ENCODE results near the gene TRPM4. TPM values are rescaled to one million over a fixed set of nuclear protein-coding genes. Genes with fewer than 3 reads are reported as not detected.

TRPM4 gene
- total and polyA plus RNA-seq, 2 of the 13 experiments (the other 11 are each of a cell fraction or from before 2014, with no cell fraction given): 1.9 to 4.3 TPM

GRCh38 chr19:49243726-49244125 is 86.1 kb downstream of the TRPM4 start:
- ATAC-seq: no peak
- H3K36me3 ChIP-seq (replicated peaks in 1 of 2; ENCODE audit: control insufficient read depth in 1 of 2, insufficient read depth in 2 of 2, low read length in 2 of 2): no peaks in the 10 kb centered on the region
- DNase-seq (ENCODE audit: low spot score): no peak
- no peak for TF ChIP-seq TEF (CRISPR knock-in tag; IDR thresholded peaks at IDR 0.05)
- TF ChIP-seq STAG1 (CRISPR knock-in tag; IDR thresholded peaks at IDR 0.05): no peak
- no peak for TF ChIP-seq SNAPC5 (CRISPR knock-in tag; IDR thresholded peaks at IDR 0.05; ENCODE audit: borderline replicate concordance)
- no peak for TF ChIP-seq ZNF569 (CRISPR knock-in tag; IDR thresholded peaks at IDR 0.05; ENCODE audit: borderline replicate concordance)
- no peak for TF ChIP-seq ZNF770 (CRISPR knock-in tag; IDR thresholded peaks at IDR 0.05)
- no peak for TF ChIP-seq NRL (CRISPR knock-in tag; IDR thresholded peaks at IDR 0.05; ENCODE audit: borderline replicate concordance)
- no peak for TF ChIP-seq CENPBD1 (CRISPR knock-in tag; IDR thresholded peaks at IDR 0.05; ENCODE audit: borderline replicate concordance, low read depth)
- no peak for TF ChIP-seq HMGXB4 (CRISPR knock-in tag; IDR thresholded peaks at IDR 0.05; ENCODE audit: borderline replicate concordance in 1 of 2, low read depth in 1 of 2)
- no peak overlapping the region for H3K9ac ChIP-seq (ENCODE audit: insufficient read depth, low read depth, low read length)
- in situ Hi-C loops (cut with HindIII; ENCODE audit: extremely low pct_ligation_motif_present, low pct_unique_long_range_greater_than_20kb) (no loop called here), intact Hi-C loops (cut with micrococcal nuclease; ENCODE audit: unreplicated experiment) (no loop called here)
- H3K27ac ChIP-seq (ENCODE audit: extremely low read length, insufficient read depth, low read length): no peak overlapping the region
- H3K79me2 ChIP-seq (ENCODE audit: insufficient read depth, low read length): no peaks in the 10 kb centered on the region
- peaks cover 0 to 3% of the 10 kb centered on the region in 2 experiments; a peak in 2 of 5 replicates for H3K27me3 ChIP-seq (ENCODE audit: control insufficient read depth in 1 of 2, insufficient read depth in 2 of 2, low read length in 2 of 2)
- no peaks in the 10 kb centered on the region for H3K4me1 ChIP-seq (ENCODE audit: insufficient read depth, low read length)
- H4K20me1 ChIP-seq (ENCODE audit: insufficient read depth, low read length): no peaks in the 10 kb centered on the region
- POLR2A ChIA-PET: no interaction called here
- no peak for FAIRE-seq
- 34% methylated on average over 10 of the region's 11 CpGs for WGBS (ENCODE audit: low lambda C conversion rate)
- CTCF ChIA-PET (ENCODE audit: low intra/inter-chr PET ratio, low total read pairs): no interaction called here
- H3K4me3 ChIP-seq (replicated peaks in 1 of 3; ENCODE audit: insufficient read depth in 1 of 3, low read depth in 2 of 3, low read length in 3 of 3): no peak overlapping the region
- no peak overlapping the region for H2AFZ ChIP-seq (ENCODE audit: low read length)
- no TSS peak for BruUV-seq (replicated peaks)
- H3K4me2 ChIP-seq (ENCODE audit: low read depth, low read length): no peak overlapping the region
- H3K9me3 ChIP-seq (ENCODE audit: low read length): no peaks in the 10 kb centered on the region

Data from HepG2 (cell line).